ENCODE data around the gene HDAC1.

- TF ChIP-seq CTCF (conservative IDR thresholded peaks at IDR 0.05; ENCODE audit: low read length) (no peak), EZH2phosphoT487 (IDR thresholded peaks at IDR 0.05; ENCODE audit: borderline replicate concordance) (no peak)
Measured at GRCh38 chr1:32307324-32307723, 15.4 kb downstream of the HDAC1 start.
